Thoracic aorta (tissue), 2 donors: Measurements from ENCODE around the gene OGT. TPM values are rescaled to one million over a fixed set of nuclear protein-coding genes. Genes with fewer than 3 reads are reported as not detected.

Experiments
- ATAC-seq: fragments of 150-250 bp; one replicate; pipeline ENCODE4 v1.8.0; 2017; ENCODE audit warnings: low read depth; ENCODE audit not compliant: insufficient number of reproducible peaks, low FRiP score
- DNase-seq: peaks from one replicate; pipeline ENCODE4 v3.0.0-alpha.2; 2020; ENCODE audit warnings: low spot score
- H3K27ac ChIP-seq, 2 donors: fragments of 200-600 bp; sonication (generic); 1 replicate in 1 of 2; 2 replicates in 1 of 2; pipeline ENCODE4 v1.5.1; 2016; ENCODE audit warnings: mild to moderate bottlenecking in 2 of 2, moderate library complexity in 2 of 2
- H3K27me3 ChIP-seq: fragments of 200-600 bp; sonication (generic); replicated peaks from 2 replicates; pipeline ENCODE4 v1.6.0; 2016; ENCODE audit warnings: mild to moderate bottlenecking; ENCODE audit not compliant: insufficient read depth
- H3K36me3 ChIP-seq: fragments of 200-600 bp; sonication (generic); one replicate; pipeline ENCODE4 v1.5.1; 2016
- H3K4me1 ChIP-seq, 2 donors: fragments of 200-600 bp; sonication (generic); 1 replicate in 1 of 2; 2 replicates in 1 of 2; pipeline versions ENCODE4 v1.5.1 to v1.6.0; 2016; ENCODE audit warnings: low read depth in 2 of 2, mild to moderate bottlenecking in 1 of 2; ENCODE audit not compliant: control insufficient read depth in 1 of 2
- H3K4me3 ChIP-seq: fragments of 200-600 bp; sonication (generic); 2 replicates; pipeline ENCODE4 v1.5.1; 2016; ENCODE audit warnings: mild to moderate bottlenecking
- H3K9me3 ChIP-seq: fragments of 200-600 bp; sonication (generic); 2 replicates; pipeline ENCODE4 v1.5.1; 2016
- CTCF ChIP-seq: fragments of 200-600 bp; sonication (generic); IDR thresholded peaks from one replicate; pipeline ENCODE4 v1.5.1; 2019; ENCODE audit warnings: antibody characterized with exemption
- total RNA-seq, 2 donors: library from RNA; depleted of rRNA; stranded (reverse); fragments of >200 nt; gene quantifications; one replicate each; pipeline versions ENCODE4 v1.1.0 to v1.2.3, GENCODE V29; 2016

OGT gene
- total RNA-seq, 2 donors from 2014 or later: 196 to 258 TPM

- DNase-seq (no peak), ATAC-seq (peak; percentile 57)
- TF ChIP-seq CTCF: no peak
- Histone ChIP-seq H3K36me3 (no peaks in the 10 kb centered on the region), H3K4me1 (peaks cover 3 to 28% of the 10 kb centered on the region in 2 donors), H3K27me3 (no peaks in the 10 kb centered on the region), H3K4me3 (peak overlapping the region; percentile 93), H3K27ac (peak overlapping the region; percentile 84 to 88), H3K9me3 (no peaks in the 10 kb centered on the region)
Measured at GRCh38 chrX:71533851-71534561, 1.1 kb downstream of the OGT start.

DNA sequence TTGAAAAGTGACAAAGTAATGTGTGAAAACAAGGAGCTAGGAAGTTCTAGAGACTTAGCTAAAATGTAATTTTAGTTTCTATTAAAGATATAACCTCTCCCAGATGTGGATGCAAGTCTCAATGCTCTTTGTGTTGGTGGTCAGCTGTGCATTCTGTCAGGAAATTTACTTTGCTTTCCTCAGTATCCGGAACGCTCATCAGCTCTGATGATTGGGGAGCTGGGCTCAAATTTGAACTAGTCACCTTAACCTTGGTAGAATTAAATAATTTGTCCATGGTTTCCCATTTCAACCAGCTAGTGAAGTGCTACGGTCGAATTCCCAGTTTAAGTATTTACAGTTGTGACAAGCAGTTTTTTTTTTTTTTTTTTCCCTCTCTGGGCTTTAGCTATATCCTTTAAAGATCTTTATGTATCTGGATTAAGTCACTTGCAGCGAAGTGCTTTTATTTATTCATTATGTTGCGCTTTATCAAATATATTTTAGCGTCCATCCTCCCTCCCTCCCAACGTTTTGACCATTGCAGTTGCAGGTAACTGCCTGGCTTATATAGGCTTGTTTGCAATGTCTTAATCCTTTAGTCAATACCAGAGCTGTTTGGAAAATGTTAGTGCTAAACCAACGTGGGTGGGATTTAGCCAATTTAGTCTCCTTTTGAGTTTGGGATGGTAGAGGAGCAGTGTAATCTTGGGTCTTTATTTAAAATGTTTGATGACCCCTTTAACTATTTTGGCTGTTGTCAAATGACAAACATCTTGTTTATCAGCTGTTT is 2.1 kb downstream of the OGT start:
- ATAC-seq: no peak
- H3K9me3 ChIP-seq: no peaks in the 10 kb centered on the region
- DNase-seq: no peak
- no peaks in the 10 kb centered on the region for H3K36me3 ChIP-seq
- no peaks in the 10 kb centered on the region for H3K27me3 ChIP-seq
- peaks cover 11 to 37% of the 10 kb centered on the region in 2 donors for H3K4me1 ChIP-seq
- peak overlapping the region; percentile 93 for H3K4me3 ChIP-seq
- TF ChIP-seq CTCF: no peak
- H3K27ac ChIP-seq: peak overlapping the region; percentile 84 to 88

- no peaks in the 10 kb centered on the region for H3K27me3 ChIP-seq
- ATAC-seq: no peak
Measured at GRCh38 chrX:71536285-71536684, 3.4 kb downstream of the OGT start.

DNA sequence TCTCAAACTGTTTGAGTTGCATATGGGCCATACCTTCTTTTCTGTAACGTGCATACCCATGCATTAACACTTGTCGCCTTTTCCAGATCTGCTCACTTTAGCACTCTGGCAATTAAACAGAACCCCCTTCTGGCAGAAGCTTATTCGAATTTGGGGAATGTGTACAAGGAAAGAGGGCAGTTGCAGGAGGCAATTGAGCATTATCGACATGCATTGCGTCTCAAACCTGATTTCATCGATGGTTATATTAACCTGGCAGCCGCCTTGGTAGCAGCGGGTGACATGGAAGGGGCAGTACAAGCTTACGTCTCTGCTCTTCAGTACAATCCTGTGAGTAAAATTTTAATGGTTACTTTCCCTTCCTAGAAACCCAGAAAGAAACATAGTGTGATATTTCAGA is 4.8 kb downstream of the OGT start:
- no peak for DNase-seq
- H3K4me3 ChIP-seq: no peak overlapping the region
- TF ChIP-seq CTCF: no peak
- H3K9me3 ChIP-seq: no peaks in the 10 kb centered on the region
- H3K36me3 ChIP-seq: no peaks in the 10 kb centered on the region
- H3K27me3 ChIP-seq: no peaks in the 10 kb centered on the region
- H3K4me1 ChIP-seq: peaks cover 22 to 60% of the 10 kb centered on the region in 2 donors
- no peak for ATAC-seq
- H3K27ac ChIP-seq: no peak overlapping the region

More at GRCh38 chrX:71536285-71536684, 3.4 kb downstream of the OGT start:
- peak overlapping the region; percentile 93 for H3K4me3 ChIP-seq
- TF ChIP-seq CTCF: no peak
- H3K9me3 ChIP-seq: no peaks in the 10 kb centered on the region
- H3K27ac ChIP-seq: peak overlapping the region in 1 of 2 donors; percentile 88
- no peaks in the 10 kb centered on the region for H3K36me3 ChIP-seq
- H3K4me1 ChIP-seq: peaks cover 14 to 50% of the 10 kb centered on the region in 2 donors
- no peak for DNase-seq

DNA sequence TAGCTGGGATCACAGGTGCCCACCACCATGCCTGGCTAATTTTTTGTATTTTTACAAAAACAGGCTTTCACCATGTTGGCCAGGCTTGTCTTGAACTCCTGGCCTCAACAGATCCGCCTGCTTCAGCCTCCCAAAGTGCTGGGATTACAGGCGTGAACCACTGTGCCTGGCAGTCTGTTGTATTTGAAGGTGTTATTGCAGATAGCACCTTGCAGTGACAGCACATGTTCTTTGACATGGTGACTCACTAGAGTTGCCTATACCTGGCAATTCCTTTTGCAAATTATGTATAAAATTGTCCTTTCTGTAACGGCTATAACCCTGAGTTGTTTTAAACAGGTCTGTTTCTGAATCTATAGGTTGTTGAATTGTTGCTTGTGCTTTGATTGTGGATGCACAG is 7.9 kb downstream of the OGT start:
- H3K4me3 ChIP-seq: peak overlapping the region; percentile 33
- H3K27me3 ChIP-seq: no peaks in the 10 kb centered on the region
- no peak for DNase-seq
- H3K36me3 ChIP-seq: no peaks in the 10 kb centered on the region
- H3K4me1 ChIP-seq: peaks cover 33 to 71% of the 10 kb centered on the region in 2 donors
- TF ChIP-seq CTCF: no peak
- ATAC-seq: no peak
- no peaks in the 10 kb centered on the region for H3K9me3 ChIP-seq
- peak overlapping the region in 1 of 2 donors; percentile 74 for H3K27ac ChIP-seq
